Measurements from ENCODE around the gene HK1.
"Not testable (repeated sequence)": the region's sequence is repeated elsewhere in the genome, so short reads cannot be mapped to it uniquely, and the experiment has no call there.

The HK1 gene

GRCh38 chr10:69246581-69247312 lies 31.5 kb upstream of the HK1 start:
- no peaks in the 10 kb centered on the region for H3K27me3 ChIP-seq
- H3K4me3 ChIP-seq: no peak overlapping the region
- H3K9me3 ChIP-seq: peaks cover 0 to 7% (median 0%) of the 10 kb centered on the region in 3 donors
- intact Hi-C loops (cut with DNase I; ENCODE audit: low total_unique reads): no loop called here
- no peak overlapping the region for H3K27ac ChIP-seq
- TF ChIP-seq CTCF (IDR thresholded peaks at IDR 0.05): no peak
- no peak for DNase-seq
- no peaks in the 10 kb centered on the region for H3K36me3 ChIP-seq
- H3K4me1 ChIP-seq: peaks cover 0 to 4% (median 0%) of the 10 kb centered on the region in 4 donors

GRCh38 chr10:69247313-69247710 lies 31.0 kb upstream of the HK1 start:
- H3K36me3 ChIP-seq: no peaks in the 10 kb centered on the region
- no peaks in the 10 kb centered on the region for H3K4me1 ChIP-seq
- peaks cover 0 to 7% (median 0%) of the 10 kb centered on the region in 3 donors for H3K9me3 ChIP-seq
- no peak overlapping the region for H3K27ac ChIP-seq
- H3K27me3 ChIP-seq: no peaks in the 10 kb centered on the region
- no peak overlapping the region for H3K4me3 ChIP-seq
- no peak for TF ChIP-seq CTCF (IDR thresholded peaks at IDR 0.05)
- intact Hi-C loops (cut with DNase I; ENCODE audit: low total_unique reads): no loop called here
- DNase-seq: no peak

- Histone ChIP-seq H3K27ac (no peak overlapping the region), H3K36me3 (no peaks in the 10 kb centered on the region), H3K27me3 (no peaks in the 10 kb centered on the region), H3K9me3 (peaks cover 0 to 7% (median 0%) of the 10 kb centered on the region in 3 donors), H3K4me3 (no peak overlapping the region), H3K4me1 (no peaks in the 10 kb centered on the region)
- no peak for TF ChIP-seq CTCF (IDR thresholded peaks at IDR 0.05)
- DNase-seq: no peak
- intact Hi-C loops (cut with DNase I; ENCODE audit: low total_unique reads): no loop called here
Observed at GRCh38 chr10:69248117-69248730, 30.1 kb upstream of the HK1 start.

GRCh38 chr10:69250041-69250440 lies 28.3 kb upstream of the HK1 start:
- Histone ChIP-seq H3K27me3 (no peaks in the 10 kb centered on the region), H3K36me3 (no peaks in the 10 kb centered on the region), H3K4me1 (no peaks in the 10 kb centered on the region), H3K9me3 (peaks cover 0 to 7% (median 0%) of the 10 kb centered on the region in 3 donors), H3K27ac (no peak overlapping the region), H3K4me3 (no peak overlapping the region)
- no peak for DNase-seq
- TF ChIP-seq CTCF (IDR thresholded peaks at IDR 0.05): no peak
- intact Hi-C loops (cut with DNase I; ENCODE audit: low total_unique reads): no loop called here

GRCh38 chr10:69251417-69251816 lies 26.9 kb upstream of the HK1 start:
- H3K27me3 ChIP-seq; H3K4me3 ChIP-seq; H3K4me1 ChIP-seq; H3K9me3 ChIP-seq; H3K27ac ChIP-seq; H3K36me3 ChIP-seq; intact Hi-C loops (cut with DNase I; ENCODE audit: low total_unique reads); DNase-seq: not testable (repeated sequence)

GRCh38 chr10:69253171-69253570 lies 25.1 kb upstream of the HK1 start:
- intact Hi-C loops (cut with DNase I; ENCODE audit: low total_unique reads): no loop called here
- DNase-seq: no peak
- Histone ChIP-seq H3K4me1 (no peaks in the 10 kb centered on the region), H3K4me3 (no peak overlapping the region), H3K27me3 (no peaks in the 10 kb centered on the region), H3K27ac (no peak overlapping the region), H3K9me3 (peaks cover 0 to 7% (median 0%) of the 10 kb centered on the region in 3 donors), H3K36me3 (no peaks in the 10 kb centered on the region)
- TF ChIP-seq CTCF (IDR thresholded peaks at IDR 0.05): no peak

All from tibial artery (tissue), 4 donors.